Suprapubic skin (tissue), 4 donors: ENCODE results near the gene RPS6KA3. TPM values are rescaled to one million over a fixed set of nuclear protein-coding genes. Genes with fewer than 3 reads are reported as not detected.

Experiments
- DNase-seq, 2 donors: peaks; one replicate each; pipeline ENCODE4 v3.0.0-alpha.2; 2019; ENCODE audit warnings: low spot score in 2 of 2
- H3K27ac ChIP-seq: fragments of 200-600 bp; sonication (generic); one replicate; pipeline ENCODE4 v1.5.1; 2019
- H3K27me3 ChIP-seq: fragments of 200-600 bp; sonication (generic); one replicate; pipeline ENCODE4 v1.5.1; 2019
- H3K36me3 ChIP-seq: fragments of 200-600 bp; sonication (generic); one replicate; pipeline ENCODE4 v1.5.1; 2019
- H3K4me1 ChIP-seq: fragments of 200-600 bp; sonication (generic); one replicate; pipeline ENCODE4 v1.5.1; 2019
- H3K4me3 ChIP-seq: fragments of 200-600 bp; sonication (generic); one replicate; pipeline ENCODE4 v1.5.1; 2019; ENCODE audit warnings: mild to moderate bottlenecking
- H3K9me3 ChIP-seq: fragments of 200-600 bp; sonication (generic); one replicate; pipeline ENCODE4 v1.5.1; 2019
- CTCF ChIP-seq, 2 donors: fragments of 200-600 bp in 1 of 2; fragments of 450-650 bp in 1 of 2; sonication (generic) in 1 of 2; IDR thresholded peaks; one replicate each; pipeline ENCODE4 v1.5.1; 2016 to 2019; ENCODE audit warnings: antibody characterized with exemption in 2 of 2, mild to moderate bottlenecking in 1 of 2, moderate library complexity in 1 of 2
- EP300 ChIP-seq: sonication (generic); formaldehyde crosslinking; IDR thresholded peaks from one replicate; pipeline ENCODE4 v1.6.1; 2017; ENCODE audit warnings: antibody characterized with exemption
- POLR2A ChIP-seq, 2 donors: fragments of 450-650 bp; IDR thresholded peaks; one replicate each; pipeline ENCODE4 v1.6.1; 2017; ENCODE audit warnings: antibody characterized with exemption in 2 of 2, mild to moderate bottlenecking in 2 of 2, moderate library complexity in 2 of 2
- POLR2AphosphoS5 ChIP-seq, 3 donors: sonication (generic); formaldehyde crosslinking; IDR thresholded peaks; one replicate each; pipeline ENCODE4 v1.6.1; 2017; ENCODE audit warnings: antibody characterized with exemption in 3 of 3
- WGBS: methylation state at CpG from one replicate; pipeline ENCODE4 v1.1.5; 2018; 5-methylcytosine and 5-hydroxymethylcytosine counted together
- total RNA-seq, 4 donors: library from RNA; depleted of rRNA; stranded (reverse); fragments of >200 nt; gene quantifications; one replicate each; pipeline ENCODE4 v1.1.0, GENCODE V29; 2016

RPS6KA3 gene
- total RNA-seq, 4 donors from 2014 or later, result 27.2 to 36.0 (median 32.2) TPM

DNA sequence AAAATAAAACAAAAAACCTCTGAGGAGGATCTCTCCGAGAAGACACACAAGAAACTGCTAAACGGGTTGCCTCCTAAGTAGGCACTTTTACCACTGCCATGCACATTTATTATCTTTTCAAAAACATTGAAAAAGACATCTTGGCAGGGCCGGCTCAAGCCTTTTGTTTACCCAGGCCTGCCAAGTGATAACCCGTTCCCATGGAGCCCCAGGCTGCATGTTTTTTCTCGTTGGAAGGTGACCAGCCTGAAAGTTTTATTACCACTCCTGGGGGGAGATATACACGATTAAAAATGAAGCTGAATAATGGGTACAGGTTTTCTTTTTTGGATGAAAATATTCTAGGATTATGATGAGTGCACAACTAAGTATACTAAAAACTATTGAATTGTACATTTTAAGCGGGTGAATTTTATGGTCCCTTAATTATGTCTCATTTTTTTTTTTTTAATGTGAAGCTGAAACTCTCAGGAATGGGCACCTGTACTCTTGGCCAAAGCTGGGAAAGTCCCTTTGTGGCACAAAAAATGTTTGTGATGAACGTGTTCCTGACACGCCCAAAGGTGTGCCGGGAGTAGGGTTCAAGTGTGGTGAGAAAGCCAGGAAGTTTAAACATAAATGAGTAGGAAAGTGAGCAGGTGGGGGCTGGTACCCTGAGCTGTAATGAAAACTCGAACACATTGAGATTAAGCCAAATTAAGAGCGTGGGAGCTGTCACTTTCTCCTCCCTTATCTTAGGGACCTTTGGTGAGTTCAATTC, 148.5 kb downstream of the RPS6KA3 start:
- H3K4me1 ChIP-seq, result peaks cover 11% of the 10 kb centered on the region
- H3K4me3 ChIP-seq, result no peak overlapping the region
- no peaks in the 10 kb centered on the region for H3K9me3 ChIP-seq
- DNase-seq, result no peak
- WGBS, result 39% methylated on average over 12 of the region's 12 CpGs
- H3K27ac ChIP-seq, result no peak overlapping the region
- TF ChIP-seq CTCF (IDR thresholded peaks at IDR 0.05) (no peak), EP300 (no peak), POLR2AphosphoS5 (IDR thresholded peaks at IDR 0.05) (no peak), POLR2A (IDR thresholded peaks at IDR 0.05) (no peak)
- H3K27me3 ChIP-seq, result peaks cover 16% of the 10 kb centered on the region
- H3K36me3 ChIP-seq, result no peaks in the 10 kb centered on the region

GRCh38 chrX:20116577-20117240, 150.0 kb downstream of the RPS6KA3 start, which contains the start of gene MAP7D2:
TSS of gene MAP7D2 (minus strand) at chrX:20116907. CDS start at chrX:20116879, 28 bp downstream.
- no peak for TF ChIP-seq EP300
- TF ChIP-seq POLR2A (IDR thresholded peaks at IDR 0.05), result no peak
- Histone ChIP-seq H3K27me3 (peaks cover 16% of the 10 kb centered on the region), H3K27ac (no peak within 1 kb of the TSS), H3K4me1 (peaks cover 11% of the 10 kb centered on the region), H3K4me3 (peak within 1 kb of the TSS; percentile 41), H3K9me3 (no peaks in the 10 kb centered on the region), H3K36me3 (no peaks in the 10 kb centered on the region)
- 32% methylated on average over 27 of the region's 91 CpGs for WGBS
- no peak for DNase-seq

GRCh38 chrX:20116087-20116576, 150.6 kb downstream of the RPS6KA3 start:
- Histone ChIP-seq H3K4me1 (peaks cover 11% of the 10 kb centered on the region), H3K36me3 (no peaks in the 10 kb centered on the region), H3K9me3 (no peaks in the 10 kb centered on the region), H3K27ac (no peak overlapping the region), H3K4me3 (peak overlapping the region; percentile 41), H3K27me3 (peaks cover 16% of the 10 kb centered on the region)
- DNase-seq, result no peak
- 26% methylated on average over 13 of the region's 47 CpGs for WGBS
- TF ChIP-seq CTCF (IDR thresholded peaks at IDR 0.05), result no peak
- TF ChIP-seq EP300, result no peak
- TF ChIP-seq POLR2A (IDR thresholded peaks at IDR 0.05), result no peak
- TF ChIP-seq POLR2AphosphoS5 (IDR thresholded peaks at IDR 0.05), result no peak

DNA sequence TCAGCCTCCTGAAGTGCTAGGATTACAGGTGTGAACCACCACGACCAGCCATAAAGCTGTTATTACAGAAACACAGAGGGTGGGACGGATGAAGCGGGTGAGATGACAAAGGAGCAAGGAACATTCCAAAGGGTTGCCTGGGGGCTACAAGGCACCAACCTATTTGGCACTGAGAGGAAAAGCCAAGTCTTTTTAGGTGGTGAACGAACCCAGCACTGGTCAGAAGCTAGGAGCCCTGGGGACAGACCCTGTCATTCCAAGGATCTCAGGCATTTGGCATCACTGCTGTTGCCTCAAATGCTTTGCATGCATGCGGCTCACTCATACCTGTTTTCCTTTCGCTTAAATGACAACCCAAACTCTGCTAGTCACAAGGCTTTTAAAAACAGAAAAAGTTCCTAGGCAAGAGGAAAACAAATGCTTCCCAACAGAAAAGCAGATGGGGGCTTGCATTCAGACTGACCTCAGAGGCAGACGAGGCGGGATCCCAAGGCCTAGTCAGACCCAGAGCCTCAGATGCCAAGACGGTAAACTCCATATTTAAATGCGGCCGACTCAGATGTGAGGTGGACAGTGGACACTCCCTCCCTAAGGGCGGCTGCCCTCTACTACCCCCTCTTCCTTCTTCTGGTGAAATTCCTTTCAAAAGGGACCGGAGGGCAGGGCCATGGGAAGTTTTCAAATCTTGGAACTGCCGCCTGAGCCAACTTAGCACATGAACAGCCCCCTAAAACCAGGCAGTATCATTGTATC, 154.5 kb downstream of the RPS6KA3 start:
- no peak for TF ChIP-seq POLR2AphosphoS5 (IDR thresholded peaks at IDR 0.05)
- TF ChIP-seq EP300, result no peak
- no peak for TF ChIP-seq POLR2A (IDR thresholded peaks at IDR 0.05)
- no peak for TF ChIP-seq CTCF (IDR thresholded peaks at IDR 0.05)
- WGBS, result 87% methylated on average over 14 of the region's 14 CpGs
- Histone ChIP-seq H3K27me3 (peaks cover 13% of the 10 kb centered on the region), H3K4me3 (no peak overlapping the region), H3K4me1 (peaks cover 11% of the 10 kb centered on the region), H3K36me3 (no peaks in the 10 kb centered on the region), H3K9me3 (no peaks in the 10 kb centered on the region), H3K27ac (no peak overlapping the region)
- no peak for DNase-seq

- Histone ChIP-seq H3K27ac (no peak overlapping the region), H3K27me3 (peaks cover 4% of the 10 kb centered on the region), H3K4me1 (peaks cover 3% of the 10 kb centered on the region), H3K9me3 (no peaks in the 10 kb centered on the region), H3K4me3 (no peak overlapping the region), H3K36me3 (no peaks in the 10 kb centered on the region)
- no peak for TF ChIP-seq POLR2AphosphoS5 (IDR thresholded peaks at IDR 0.05)
- no peak for TF ChIP-seq EP300
- no peak for TF ChIP-seq POLR2A (IDR thresholded peaks at IDR 0.05)
- TF ChIP-seq CTCF (IDR thresholded peaks at IDR 0.05), result no peak
- WGBS, result 96% methylated on average over 10 of the region's 10 CpGs
- DNase-seq, result no peak
These were observed 155.4 kb downstream of the RPS6KA3 start for GRCh38 chrX:20111271-20111670.
